Measurements from ENCODE around the gene APOC4.
"Not testable (repeated sequence)": the region's sequence is repeated elsewhere in the genome, so short reads cannot be mapped to it uniquely, and the experiment has no call there.

APOC4 gene

DNA sequence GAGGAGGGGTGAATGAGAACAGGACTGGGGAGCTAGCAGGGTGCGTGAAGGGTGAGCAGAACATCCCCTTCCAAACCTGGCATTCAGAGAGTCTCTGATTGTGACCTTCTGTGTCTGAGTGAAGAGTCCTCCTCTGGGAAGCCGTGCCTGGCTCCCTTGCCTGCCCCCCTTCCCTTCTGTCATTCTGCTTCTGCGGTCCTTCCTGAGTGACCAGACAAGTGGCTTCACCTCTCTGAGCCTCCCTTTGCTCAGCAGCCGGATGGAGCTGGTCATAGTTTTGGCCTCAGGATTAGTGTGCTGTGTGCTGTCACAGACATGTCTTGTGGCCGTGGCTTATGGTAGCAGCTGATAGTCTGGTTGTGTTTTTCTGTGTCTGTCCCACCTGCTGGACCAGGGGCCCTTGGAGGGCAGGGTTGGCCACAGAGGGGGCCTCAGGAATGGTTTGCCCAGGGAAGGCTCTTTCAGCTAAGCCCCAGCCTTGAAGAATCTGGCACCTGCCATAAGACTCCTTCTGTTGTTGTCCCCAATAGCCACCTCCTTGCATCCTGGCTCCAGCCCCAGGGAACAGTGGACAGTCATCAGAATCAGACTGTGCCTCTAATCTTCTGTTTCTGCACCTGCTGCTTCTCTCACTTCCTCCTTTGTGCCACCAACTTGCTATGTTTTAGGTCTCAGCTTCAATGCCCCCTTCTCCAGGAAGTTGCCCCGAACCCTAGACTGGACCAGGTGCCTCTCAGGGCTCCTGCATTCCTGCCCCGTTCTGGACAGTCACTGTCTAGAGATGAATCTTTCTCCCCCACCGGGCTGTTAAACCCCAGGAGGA, 19.1 kb downstream of the APOC4 start:
- DNase-seq: no peak

DNA sequence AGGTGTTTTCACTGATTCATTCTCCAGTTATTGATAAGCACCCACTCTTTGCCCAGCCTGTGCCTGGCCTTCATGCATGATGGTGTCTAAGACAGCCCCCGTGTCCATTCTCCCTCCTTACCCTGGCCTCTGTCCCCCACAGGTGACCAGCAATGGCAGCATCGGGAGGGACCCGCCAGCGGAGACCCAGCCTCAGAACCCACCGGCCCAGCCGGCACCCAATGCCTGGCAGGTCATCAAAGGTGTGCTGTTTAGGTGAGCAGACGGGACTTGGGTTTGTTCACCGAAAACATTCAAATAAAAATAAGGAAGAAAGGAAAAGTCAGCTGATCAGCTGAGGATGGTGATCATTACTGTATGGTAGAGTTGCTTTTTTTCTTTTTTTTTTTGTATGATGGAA, 19.8 kb downstream of the APOC4 start:
- DNase-seq: no peak

- no peak for DNase-seq
Observed at GRCh38 chr19:44968118-44968517, 26.1 kb downstream of the APOC4 start.

DNA sequence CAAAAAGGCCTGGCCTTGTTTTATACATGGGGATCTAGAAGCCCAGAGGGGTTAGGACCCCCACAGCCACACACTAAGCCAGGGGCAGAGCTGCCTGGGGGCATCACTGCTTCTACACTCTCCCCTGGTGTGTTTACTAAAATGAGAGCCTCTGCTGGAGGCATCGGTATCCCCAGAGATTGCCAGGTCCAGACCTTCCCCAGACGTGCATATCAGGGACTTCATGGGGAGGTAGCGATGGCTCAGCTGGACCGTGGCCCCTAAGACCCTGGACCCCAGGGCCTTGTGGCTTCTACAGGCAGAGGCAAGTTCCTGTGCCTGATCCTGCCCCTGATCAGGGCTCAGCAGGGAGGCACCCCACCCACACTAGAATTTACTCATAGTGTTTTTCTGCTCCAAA, 26.6 kb downstream of the APOC4 start:
- no peak for DNase-seq

DNA sequence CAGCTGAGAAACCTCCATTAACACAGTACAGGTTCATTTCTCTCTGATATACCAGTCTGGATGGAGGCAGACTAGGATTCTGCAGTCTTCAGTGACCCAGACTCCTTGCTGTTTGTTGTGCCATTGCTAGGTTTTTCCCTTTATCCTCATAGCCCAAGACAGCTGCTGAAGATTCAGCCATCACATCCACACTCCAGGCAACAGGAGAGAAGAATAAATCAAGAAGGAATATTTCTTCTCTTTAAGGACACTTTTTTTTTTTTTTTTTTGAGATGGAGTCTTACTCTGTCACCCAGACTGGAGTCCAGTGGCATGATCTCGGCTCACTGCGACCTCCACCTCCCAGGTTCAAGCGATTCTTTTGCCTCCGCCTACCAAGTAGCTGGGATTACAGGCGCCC, 27.4 kb downstream of the APOC4 start:
- no peak for DNase-seq

GRCh38 chr19:44971451-44971850, 29.4 kb downstream of the APOC4 start:
- DNase-seq: not testable (repeated sequence)

DNA sequence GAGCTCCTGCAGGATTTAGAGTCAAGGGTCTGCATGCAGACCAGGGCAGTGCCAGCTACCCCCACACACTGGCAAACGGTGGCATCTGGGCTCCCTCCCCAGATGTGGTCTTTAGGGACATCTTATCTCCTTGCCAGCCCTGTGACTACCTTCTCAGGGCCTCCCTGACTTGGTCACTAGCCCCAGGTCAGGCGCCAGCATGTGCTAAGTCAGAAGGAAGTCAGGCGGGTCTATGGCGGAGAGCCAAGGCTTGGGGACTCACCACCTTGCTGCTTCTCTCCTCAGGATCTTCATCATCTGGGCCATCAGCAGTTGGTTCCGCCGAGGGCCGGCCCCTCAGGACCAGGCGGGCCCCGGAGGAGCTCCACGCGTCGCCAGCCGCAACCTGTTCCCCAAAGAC, 30.8 kb downstream of the APOC4 start:
- DNase-seq: no peak

- no peak for DNase-seq
Observed at GRCh38 chr19:44973982-44974735, 32.1 kb downstream of the APOC4 start.

- no peak for DNase-seq
Observed at GRCh38 chr19:44974857-44975256, 32.8 kb downstream of the APOC4 start.

GRCh38 chr19:44975444-44975843, 33.4 kb downstream of the APOC4 start:
- DNase-seq: no peak

DNA sequence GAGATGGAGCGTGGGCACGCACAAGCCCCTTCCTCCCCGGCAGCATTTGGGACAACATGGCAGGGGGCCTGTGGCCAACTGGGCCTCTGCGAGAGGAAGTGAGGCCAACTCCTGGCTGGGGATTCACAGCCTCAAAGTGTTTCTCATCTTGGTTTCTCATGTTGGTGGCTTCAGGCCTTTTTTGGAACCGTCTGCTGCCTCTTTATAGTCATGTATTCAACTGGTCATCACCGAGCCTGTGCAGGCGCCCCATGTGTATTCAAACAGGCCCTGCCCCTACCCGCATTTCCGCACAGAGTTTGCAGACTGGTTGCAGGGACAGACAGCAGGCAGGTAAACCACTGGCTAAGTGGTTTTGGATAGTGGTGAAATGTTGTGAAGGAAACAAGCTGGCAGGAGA, 42.0 kb downstream of the APOC4 start:
- DNase-seq: no peak

GRCh38 chr19:44985445-44985844, 43.4 kb downstream of the APOC4 start:
- no peak for DNase-seq

DNA sequence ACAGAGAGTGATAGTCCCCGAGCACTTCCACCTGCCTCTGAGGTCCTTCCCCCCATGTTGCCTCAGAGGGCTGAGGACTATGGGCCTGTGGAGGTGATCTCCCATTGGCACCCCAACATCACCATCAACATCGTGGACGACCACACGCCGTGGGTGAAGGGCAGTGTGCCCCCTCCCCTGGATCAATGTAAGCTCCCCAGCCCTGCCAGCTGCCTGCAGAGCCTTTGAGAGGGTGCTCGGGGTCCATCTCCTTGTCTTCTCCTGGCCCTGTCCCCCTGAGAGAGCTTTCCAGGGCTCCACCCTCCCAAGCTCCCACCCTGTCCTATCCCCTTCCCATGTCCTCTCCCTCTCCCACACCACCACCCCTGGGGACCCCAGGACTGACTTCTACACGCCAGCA, 44.4 kb downstream of the APOC4 start:
- DNase-seq: no peak

GRCh38 chr19:44987148-44987675, 45.2 kb downstream of the APOC4 start:
- no peak for DNase-seq

DNA sequence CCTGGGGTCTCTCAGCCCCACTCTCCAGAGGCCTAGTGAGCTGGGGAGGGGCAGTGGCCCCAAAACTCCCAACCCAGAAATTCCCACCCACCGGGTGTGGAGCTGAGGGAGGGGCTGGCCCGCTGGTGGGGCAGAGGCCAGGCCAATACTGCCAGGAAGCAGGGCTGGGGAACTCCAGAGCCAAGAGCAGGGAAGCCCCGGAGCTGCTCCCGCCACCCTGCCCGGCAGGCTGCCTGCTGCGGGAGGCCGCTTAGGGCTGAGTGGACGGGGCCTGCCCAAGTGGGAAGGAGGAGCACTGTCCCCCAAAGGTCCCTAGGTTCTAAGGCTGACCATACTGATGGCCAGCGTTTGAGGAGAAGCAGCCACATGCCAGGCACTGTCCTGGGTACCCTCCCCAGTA, 46.2 kb downstream of the APOC4 start:
- DNase-seq: no peak

GRCh38 chr19:44988896-44989556, 47.0 kb downstream of the APOC4 start:
- DNase-seq: peak; percentile 38

DNA sequence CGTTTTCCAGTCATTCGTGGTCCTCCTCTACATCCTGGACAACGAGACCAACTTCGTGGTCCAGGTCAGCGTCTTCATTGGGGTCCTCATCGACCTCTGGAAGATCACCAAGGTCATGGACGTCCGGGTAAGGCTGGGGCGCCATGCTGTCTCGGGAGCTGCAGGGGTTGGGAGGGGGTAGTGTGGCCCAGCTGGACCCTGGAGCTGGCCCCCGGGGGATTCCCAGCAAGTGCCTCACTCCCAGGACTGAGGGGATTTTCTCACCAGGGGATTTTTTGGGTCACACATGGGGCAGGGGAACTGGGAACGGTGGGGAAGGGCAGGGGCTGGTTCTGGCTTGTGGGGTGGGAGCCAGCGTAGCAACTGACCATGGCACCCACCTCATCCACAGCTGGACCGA, 48.4 kb downstream of the APOC4 start:
- DNase-seq: no peak

- no peak for DNase-seq
Observed at GRCh38 chr19:44990966-44991365, 48.9 kb downstream of the APOC4 start.

DNA sequence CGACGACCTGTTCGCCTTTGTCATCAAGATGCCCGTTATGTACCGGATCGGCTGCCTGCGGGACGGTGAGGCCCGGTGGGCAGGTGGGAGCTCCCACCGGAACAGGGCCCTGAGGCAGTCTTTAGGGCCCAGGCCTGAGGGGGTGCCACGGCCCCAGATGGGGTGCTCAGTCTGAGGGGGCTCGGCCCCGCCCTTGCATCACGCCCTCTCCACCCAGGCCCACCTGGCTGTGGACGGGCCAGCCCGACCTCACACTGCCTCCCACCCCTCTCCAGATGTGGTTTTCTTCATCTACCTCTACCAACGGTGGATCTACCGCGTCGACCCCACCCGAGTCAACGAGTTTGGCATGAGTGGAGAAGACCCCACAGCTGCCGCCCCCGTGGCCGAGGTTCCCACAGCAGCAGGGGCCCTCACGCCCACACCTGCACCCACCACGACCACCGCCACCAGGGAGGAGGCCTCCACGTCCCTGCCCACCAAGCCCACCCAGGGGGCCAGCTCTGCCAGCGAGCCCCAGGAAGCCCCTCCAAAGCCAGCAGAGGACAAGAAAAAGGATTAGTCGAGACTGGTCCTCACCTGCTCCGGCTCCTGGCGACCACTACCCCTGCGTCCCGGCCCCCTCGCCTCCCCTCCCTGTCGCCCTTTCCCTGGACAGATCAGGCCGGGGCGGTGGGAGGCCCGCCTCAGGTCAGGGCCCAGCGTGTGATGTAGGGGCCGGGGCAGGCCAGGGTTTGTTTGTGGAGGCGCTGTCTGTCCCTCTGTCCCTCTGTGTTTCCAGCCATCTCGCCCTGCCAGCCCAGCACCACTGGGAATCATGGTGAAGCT, 50.5 kb downstream of the APOC4 start:
- DNase-seq: no peak

DNA sequence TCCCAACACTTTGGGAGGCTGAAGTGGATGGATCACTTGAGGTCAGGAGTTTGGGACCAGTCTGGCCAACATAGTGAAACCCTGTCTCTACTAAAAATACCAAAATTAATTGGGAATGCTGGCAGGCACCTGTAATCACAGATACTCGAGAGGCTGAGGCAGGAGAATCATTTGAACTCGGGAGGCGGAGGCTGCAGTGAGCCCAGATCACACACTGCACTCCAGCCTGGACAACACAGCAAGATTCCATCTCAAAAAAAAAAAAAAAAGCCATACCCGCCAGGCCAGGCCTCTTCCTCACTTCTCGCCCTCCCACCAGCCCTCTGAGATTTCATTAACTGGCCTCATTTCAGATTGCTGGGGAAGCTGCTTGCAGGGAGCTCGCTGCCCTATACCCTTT, 51.5 kb downstream of the APOC4 start:
- no peak for DNase-seq

GRCh38 chr19:44993926-44994537, 52.0 kb downstream of the APOC4 start:
- no peak for DNase-seq

All from midbrain (tissue), 1 donor.